ENCODE measurements around the gene CCDC88A.

The CCDC88A gene

DNA sequence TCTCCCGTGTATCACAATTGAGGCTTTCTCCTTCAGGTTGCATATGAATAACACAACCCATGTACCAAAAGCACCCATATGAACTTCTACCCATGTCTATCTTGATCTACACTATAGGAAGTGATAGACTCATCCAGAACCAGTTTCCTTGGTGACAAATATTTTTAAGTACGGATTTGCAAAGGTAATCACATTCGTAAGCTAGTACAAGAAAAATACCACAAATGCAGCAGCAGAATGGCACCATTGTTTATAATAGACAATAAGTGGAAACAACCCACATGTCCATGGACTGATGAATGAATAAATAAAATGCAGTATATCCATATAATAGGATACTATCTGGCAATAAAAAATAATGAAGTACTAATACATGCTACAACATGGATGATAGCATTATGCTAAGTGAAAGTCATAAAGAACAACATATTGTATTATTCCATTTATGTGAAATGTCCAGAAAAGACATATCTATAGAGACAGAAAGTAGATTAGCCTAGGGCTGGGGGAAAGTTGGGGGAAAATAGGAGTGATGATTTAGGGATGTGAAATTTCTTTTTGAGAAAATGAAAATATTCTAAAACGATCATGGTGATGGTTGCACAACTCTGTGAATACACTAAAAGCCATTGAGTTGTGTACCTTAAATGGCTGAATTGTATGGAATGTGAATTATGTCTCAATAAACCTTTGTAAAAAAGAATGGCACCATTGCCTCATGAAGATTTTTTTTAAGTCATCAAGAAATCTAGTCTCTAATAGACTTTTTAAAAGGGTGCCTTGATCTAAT, 3.4 kb upstream of the CCDC88A start:
- no peak for DNase-seq (ENCODE audit: low spot score)
- FAIRE-seq, result no peak

DNA sequence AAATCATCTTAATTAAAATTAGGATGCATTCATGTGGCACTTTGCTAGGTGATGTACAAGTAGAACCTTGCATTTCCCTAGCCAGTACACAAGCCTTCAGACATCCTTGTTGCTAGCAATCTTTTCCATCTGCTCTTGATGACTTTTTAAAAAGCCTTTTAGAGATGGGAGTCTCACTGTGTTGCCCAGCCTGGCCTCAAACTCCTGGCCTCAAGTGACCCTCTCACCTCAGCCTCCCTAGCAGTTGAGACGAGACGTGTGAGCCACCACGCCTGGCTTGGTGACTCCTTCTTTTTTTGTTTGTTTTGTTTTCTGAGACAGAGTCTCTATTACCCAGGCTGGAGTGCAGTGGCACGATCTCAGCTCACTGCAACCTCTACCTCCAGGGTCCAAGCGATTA, 1.7 kb upstream of the CCDC88A start:
- DNase-seq (ENCODE audit: low spot score), result no peak
- no peak for FAIRE-seq

GRCh38 chr2:55420871-55421270, 1.2 kb upstream of the CCDC88A start:
- DNase-seq (ENCODE audit: low spot score) (no peak), FAIRE-seq (no peak)

DNA sequence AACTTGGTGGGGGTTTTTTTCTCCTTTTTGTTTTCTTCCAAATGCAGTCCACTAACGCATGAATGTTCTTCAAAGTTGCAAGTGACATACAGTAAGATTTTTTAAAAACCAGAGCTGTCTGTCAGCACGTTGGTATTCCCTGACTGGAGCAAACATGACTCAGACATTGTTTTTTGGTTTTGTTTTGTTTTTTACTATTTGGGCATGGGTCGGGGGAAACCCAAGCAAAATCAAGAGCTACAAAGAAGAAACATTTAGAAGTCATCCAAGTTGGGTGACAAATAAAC, 726 bp upstream of the CCDC88A start:
- no peak for FAIRE-seq
- no peak for DNase-seq (ENCODE audit: low spot score)

DNA sequence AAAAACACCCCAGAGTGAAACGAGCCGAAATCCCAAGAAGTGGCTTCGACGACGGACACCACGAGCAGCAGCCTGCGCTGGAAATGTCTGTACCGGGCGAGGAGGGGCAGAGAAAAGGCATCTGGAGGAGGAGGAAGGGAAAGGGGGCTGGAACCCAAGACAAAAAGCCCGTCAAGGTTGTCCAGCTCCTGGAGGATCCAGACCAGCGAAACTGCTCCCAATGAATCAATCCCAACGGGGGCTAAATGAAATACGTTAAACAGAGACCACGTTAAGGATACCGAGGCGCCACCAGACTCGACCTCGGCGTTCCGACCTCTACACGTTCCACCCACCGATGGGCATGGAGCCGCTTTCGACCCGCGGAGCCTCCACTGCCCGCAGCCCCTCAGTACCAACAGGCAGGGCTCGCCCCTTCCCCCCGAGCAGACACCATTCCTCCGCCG, 400 bp downstream of the CCDC88A start:
- peak; percentile 20 for DNase-seq (ENCODE audit: low spot score)
- no peak for FAIRE-seq

DNA sequence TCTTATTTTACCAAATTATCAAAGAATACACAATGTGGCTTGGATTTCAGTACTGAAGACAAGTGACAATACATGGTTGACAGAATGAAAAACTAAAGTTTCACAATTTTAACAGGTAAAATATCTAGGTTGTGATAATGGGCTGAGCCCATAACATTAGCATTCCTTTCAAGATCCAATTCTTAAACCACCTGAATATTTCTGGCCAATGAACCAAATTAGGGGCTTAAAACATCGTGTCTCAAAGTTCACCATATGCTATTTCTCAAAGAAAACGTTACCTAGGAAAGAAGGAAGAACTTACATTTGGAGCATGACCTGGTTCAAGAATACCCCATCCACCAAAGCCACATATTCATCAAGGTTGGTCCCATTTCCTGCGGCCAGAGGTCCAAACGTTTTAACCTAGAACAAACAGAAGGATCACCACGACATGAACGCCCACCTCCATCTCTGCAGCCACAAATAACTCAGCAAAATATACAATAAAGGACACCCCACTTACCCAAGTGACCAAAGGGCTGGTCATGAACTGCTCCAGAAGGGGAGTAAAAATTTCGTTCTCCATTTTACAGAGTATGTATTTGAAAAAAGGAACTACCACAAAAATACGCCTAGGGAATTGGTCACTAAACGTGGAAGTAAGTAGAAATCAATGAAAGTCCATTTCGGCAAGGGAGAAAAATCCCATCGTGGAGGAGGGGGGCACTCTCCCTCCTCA, 984 bp downstream of the CCDC88A start:
- FAIRE-seq (no peak), DNase-seq (ENCODE audit: low spot score) (no peak)

- FAIRE-seq, result no peak
- no peak for DNase-seq (ENCODE audit: low spot score)
Measured at GRCh38 chr2:55418072-55418471, 1.6 kb downstream of the CCDC88A start.

DNA sequence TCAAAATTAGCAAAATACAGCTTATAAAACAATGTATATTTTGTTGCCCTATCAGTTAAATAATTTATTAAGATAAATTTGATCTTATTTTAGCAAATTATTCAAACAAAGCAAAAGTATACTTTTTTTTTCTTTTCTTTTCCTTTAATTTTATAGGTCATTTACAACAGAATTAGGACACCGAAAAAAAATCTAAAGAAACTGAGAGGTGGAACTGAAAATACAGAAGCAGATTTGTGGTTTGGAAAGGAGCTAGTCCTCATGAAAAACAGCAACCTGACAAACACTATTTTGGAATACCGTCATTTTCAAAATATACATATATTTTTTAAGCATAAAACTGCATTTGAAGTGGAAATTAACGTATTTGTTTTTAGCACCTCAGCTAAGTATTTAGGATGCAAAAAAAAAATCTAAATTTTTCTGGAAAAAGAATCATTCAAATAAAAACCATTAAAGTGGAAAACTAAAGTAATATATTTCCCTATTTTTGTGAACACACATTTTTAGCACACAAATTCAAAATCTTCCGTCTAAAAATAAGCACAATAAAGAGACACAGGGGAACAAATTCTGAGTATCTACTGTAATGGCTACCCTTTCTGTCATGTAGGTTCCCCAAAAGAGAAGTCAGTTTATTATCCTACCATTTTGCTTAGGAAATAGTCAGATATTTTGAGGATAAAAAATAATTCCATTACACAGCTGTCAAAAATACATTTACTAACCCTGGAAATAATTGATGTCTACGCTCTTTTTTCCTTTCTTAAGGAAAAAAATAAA, 2.7 kb downstream of the CCDC88A start:
- DNase-seq (ENCODE audit: low spot score) (no peak), FAIRE-seq (no peak)

- no peak for DNase-seq (ENCODE audit: low spot score)
- FAIRE-seq, result no peak
Measured at GRCh38 chr2:55415300-55415699, 4.4 kb downstream of the CCDC88A start.

DNA sequence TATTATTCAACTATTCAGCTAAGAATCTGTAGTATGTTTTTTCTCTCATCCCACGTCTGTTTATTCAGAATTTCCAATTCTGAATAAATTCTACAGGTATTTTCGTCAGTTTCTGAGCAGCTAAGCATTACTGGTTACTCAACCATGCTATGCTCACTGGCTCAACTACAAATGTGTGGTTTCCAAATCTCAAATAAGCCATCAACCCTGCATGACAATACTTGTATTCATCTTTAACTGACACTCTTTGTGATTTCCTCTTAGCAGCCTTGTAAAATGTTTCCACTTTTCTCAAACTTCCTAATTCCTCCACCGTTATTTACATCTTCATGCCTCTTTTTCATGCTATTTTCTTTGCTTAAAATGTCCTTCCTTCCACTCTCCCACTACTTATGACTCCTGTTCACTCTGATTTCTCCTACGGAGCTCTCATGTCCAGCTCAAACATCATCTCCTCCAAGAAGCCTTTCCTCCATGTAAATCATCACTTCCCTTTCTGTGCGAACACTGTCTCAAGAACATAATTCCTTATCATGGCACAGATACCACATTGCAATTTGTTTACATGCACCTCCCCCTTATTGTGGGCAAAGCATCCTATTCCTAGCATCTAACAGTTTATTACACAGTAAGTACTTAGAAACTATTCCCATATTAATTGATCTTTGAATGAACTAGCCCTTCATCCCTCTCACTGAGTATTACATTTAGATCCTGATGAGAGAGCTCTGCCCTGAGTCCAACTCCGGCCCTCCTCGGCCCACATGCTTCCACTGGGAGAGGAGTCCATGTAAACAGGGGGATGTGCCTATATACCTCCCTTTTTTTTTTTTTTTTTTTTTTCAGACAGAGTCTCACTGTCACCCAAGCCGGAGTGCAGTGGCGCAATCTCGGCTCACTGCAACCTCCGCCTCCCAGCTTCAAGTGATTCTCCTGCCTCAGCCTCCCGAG, 10.5 kb downstream of the CCDC88A start:
- no peak for FAIRE-seq
- peak; percentile 56 for DNase-seq (ENCODE audit: low spot score)

GRCh38 chr2:55408098-55408882, 11.4 kb downstream of the CCDC88A start:
- peak; percentile 89 for FAIRE-seq

DNA sequence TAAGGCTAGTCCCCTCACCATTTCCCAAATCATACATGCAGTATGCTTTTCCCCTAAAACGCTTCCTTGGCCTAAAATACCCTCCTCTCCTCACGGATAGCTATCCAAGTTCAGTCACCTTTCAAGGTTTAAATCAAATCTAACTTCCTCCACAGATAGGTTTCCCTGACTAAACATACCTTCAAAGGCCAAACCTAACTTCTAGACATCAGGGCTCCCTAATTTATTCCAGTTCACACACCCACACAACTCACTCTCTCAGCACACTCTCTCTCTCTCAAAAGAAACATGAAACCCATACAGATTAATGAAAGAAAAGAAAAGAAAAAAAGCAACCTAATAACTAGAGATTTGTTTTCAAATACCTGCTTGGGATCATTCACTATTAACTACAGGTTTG, 14.5 kb downstream of the CCDC88A start:
- DNase-seq (ENCODE audit: low spot score) (no peak), FAIRE-seq (no peak)

More at GRCh38 chr2:55408098-55408882, 11.4 kb downstream of the CCDC88A start:
- DNase-seq (ENCODE audit: low spot score), result peak; percentile 58

GRCh38 chr2:55403256-55403998, 16.2 kb downstream of the CCDC88A start:
- FAIRE-seq (no peak), DNase-seq (ENCODE audit: low spot score) (no peak)

GRCh38 chr2:55401124-55401523, 18.5 kb downstream of the CCDC88A start:
- DNase-seq (ENCODE audit: low spot score) (no peak), FAIRE-seq (no peak)

DNA sequence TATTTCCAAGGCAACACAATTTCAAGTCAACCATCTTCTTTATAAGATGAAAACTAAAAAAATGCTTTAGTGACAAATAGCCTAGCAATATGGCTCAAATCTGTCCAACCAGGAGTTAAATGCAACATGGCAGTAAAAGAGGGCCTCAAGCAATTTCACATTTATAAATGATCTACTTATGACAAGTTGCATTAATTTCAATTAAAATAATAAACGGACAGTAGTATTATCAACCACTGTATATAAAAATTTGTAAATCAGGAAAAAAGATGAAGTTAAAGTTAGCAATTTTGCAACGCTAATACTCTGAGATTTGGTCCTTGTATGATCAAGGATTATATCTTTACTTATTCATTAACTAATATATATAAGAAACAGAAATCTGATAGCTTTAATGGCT, 19.3 kb downstream of the CCDC88A start:
- FAIRE-seq (no peak), DNase-seq (ENCODE audit: low spot score) (no peak)

GRCh38 chr2:55399815-55400214, 19.8 kb downstream of the CCDC88A start:
- peak; percentile 56 for FAIRE-seq
- DNase-seq (ENCODE audit: low spot score), result no peak

DNA sequence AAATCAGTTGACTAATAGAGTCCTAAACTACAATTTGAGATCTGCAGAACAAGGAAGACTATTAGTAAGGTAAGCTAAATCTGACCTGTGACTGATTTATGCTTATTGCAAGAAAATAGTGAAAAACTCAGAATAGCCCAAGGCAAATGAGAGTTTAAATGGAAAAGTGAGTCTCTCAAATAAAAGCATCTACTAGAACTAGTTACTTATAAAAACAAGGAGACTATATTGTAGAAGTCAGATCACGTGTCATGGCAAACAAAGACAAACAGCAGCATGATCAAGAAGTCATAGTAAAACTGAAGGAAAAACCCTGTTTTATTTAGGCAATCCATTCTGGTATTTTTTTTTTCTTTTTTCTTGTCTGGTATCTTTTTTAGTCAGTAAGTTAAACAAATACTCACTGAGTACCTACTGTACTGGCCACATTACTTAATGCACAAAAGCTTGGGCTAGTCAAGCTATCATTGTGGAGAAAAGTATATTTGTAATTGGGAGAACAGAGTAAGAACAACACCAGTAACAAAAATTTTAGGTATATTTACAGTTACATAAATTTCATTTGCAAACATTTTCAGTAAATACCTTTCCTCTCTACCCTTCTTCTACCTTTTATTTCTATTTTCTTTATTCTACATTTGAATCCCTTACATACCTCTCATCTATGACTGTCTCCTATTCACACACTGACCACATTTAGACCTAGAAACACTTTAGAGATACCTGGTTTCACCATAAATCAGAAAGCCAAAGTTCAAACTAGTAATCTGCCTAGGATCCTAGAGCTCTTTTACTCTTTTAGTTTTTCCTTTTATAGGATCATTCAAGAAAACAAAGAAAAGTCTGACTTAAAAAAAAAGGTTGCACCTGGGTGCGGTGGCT, 23.7 kb downstream of the CCDC88A start:
- DNase-seq (ENCODE audit: low spot score), result no peak
- FAIRE-seq, result no peak

DNA sequence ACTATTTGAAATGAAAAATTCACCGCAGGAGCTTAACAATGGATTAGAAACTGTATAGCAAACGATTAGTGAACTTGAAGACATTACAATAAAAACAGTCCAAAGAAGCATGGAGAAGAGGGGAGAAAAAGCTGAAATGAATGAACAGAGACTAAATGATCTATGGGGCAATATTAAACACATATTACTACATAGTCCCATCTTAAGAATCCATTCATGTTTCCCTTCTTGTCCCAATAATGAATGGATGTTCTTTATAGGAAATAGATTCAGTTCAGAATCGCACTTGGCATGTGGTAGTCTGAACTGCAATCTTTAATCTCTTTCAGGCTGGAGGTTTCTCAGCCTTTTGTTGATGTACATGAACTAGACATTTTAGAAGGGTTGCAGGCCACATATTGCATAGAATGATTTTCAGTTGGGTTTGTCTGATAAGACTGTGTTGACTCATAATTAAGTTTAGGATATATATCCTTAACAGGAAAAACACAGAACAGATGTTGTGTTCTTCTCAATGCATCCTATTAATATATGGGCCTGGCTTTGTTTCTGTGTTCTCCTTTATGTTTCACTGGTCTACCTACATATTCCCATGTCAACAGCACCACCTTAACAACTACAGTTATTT, 27.9 kb downstream of the CCDC88A start:
- no peak for DNase-seq (ENCODE audit: low spot score)
- no peak for FAIRE-seq

Data from RCC 7860 (cell line).